ENCODE data around the gene SLC6A3. TPM values are rescaled to one million over a fixed set of nuclear protein-coding genes. Genes with fewer than 3 reads are reported as not detected.

SLC6A3 gene
- total and polyA plus RNA-seq, 5 donors from 2014 or later, result 0.27 TPM; not detected in 4

DNA sequence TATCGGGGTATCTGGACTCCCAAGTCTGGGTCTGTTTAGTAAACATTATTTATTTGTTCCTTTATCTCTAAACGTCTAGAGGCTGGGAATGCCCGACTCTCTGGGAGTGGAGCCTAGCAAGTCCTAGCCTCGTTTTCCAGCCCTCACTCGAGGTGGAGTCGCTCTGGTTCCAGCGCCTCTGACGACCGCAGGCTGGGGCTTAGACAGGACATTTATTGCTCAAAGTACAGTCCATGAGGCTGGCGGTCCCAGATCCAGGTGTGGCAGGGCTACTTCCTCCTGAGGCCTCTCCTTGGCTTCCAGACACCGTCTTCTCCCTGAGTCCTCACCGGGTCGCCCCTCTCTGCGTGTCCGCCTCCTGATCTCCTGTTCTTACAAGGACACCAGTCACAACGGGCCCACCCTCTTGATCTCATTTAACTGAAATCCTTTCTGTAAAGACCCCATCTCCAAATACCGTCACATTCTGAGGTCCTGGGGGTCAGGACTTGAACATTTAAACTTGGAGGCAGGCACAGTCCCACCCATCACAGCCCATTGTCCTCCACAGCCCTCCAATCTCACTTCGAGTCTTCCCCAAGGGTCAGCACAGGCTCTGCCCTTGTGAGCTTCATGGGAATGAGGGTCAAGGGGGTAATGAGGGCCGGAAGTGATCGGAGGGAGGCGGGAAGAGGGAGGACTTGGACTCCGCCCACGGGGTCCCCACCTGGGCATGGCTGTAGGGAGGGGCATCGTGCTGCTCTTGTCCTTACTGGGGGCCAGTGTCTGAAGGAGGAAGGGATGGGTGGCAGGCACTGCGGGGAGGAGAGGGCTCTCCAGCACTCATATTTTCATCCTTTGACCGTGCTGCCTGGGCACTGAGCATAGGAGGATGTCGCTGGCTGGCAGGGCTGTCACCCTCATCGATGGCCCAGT, 88.1 kb downstream of the SLC6A3 start:
- Mint-ChIP-seq H3K4me3 (no peak overlapping the region), H3K27ac (no peak overlapping the region), H3K36me3 (no peaks in the 10 kb centered on the region), H3K4me1 (peaks cover 0 to 4% (median 0%) of the 10 kb centered on the region in 4 donors), H3K9me3 (no peaks in the 10 kb centered on the region), H3K27me3 (peaks cover 10% of the 10 kb centered on the region)
- ATAC-seq (ENCODE audit: low read depth in 2 of 2) (no peak), DNase-seq (no peak)
- Histone ChIP-seq H3K27me3 (ENCODE audit: control insufficient read depth, insufficient read depth, low read length) (peaks cover 2% of the 10 kb centered on the region), H3K4me1 (ENCODE audit: control insufficient read depth, insufficient read depth, low read length, poor library complexity, severe bottlenecking) (no peaks in the 10 kb centered on the region), H3K4me3 (ENCODE audit: low read depth, low read length) (no peak overlapping the region), H3K36me3 (ENCODE audit: control insufficient read depth, insufficient read depth, low read length) (no peaks in the 10 kb centered on the region), H3K9me3 (ENCODE audit: control insufficient read depth in 2 of 2, low read length in 2 of 2) (no peaks in the 10 kb centered on the region), H3K27ac (ENCODE audit: insufficient read depth, low read length, poor library complexity, severe bottlenecking) (no peak overlapping the region)

DNA sequence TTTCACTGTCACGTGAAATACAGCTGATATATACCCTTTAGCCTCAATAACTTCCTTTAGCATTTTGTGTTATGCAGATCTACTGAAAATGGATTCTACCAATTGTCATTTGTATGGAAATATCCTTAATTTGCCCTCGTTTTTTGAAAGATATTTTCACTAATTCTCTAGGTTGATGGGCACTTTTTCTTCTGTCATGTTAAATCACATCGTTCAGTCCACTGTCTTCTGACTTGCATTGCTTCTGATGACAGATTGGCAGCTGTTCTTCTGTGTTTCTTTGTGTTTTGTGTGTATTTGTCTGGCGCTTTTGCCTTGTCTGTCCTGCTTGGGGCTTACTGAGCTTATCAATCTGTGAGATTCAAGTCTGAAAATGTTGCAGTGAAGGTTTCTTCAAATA, 90.7 kb downstream of the SLC6A3 start:
- Mint-ChIP-seq H3K36me3 (no peaks in the 10 kb centered on the region), H3K27ac (no peak overlapping the region), H3K9me3 (no peaks in the 10 kb centered on the region), H3K4me3 (peak overlapping the region in 1 of 4 donors; percentile 45), H3K4me1 (peaks cover 0 to 4% (median 0%) of the 10 kb centered on the region in 4 donors), H3K27me3 (peaks cover 4% of the 10 kb centered on the region)
- Histone ChIP-seq H3K27ac (ENCODE audit: insufficient read depth, low read length, poor library complexity, severe bottlenecking) (no peak overlapping the region), H3K27me3 (ENCODE audit: control insufficient read depth, insufficient read depth, low read length) (peaks cover 2% of the 10 kb centered on the region), H3K9me3 (ENCODE audit: control insufficient read depth in 2 of 2, low read length in 2 of 2) (no peaks in the 10 kb centered on the region), H3K4me1 (ENCODE audit: control insufficient read depth, insufficient read depth, low read length, poor library complexity, severe bottlenecking) (no peaks in the 10 kb centered on the region), H3K4me3 (ENCODE audit: low read depth, low read length) (no peak overlapping the region), H3K36me3 (ENCODE audit: control insufficient read depth, insufficient read depth, low read length) (no peaks in the 10 kb centered on the region)
- ATAC-seq (ENCODE audit: low read depth in 2 of 2), result no peak
- DNase-seq, result no peak

DNA sequence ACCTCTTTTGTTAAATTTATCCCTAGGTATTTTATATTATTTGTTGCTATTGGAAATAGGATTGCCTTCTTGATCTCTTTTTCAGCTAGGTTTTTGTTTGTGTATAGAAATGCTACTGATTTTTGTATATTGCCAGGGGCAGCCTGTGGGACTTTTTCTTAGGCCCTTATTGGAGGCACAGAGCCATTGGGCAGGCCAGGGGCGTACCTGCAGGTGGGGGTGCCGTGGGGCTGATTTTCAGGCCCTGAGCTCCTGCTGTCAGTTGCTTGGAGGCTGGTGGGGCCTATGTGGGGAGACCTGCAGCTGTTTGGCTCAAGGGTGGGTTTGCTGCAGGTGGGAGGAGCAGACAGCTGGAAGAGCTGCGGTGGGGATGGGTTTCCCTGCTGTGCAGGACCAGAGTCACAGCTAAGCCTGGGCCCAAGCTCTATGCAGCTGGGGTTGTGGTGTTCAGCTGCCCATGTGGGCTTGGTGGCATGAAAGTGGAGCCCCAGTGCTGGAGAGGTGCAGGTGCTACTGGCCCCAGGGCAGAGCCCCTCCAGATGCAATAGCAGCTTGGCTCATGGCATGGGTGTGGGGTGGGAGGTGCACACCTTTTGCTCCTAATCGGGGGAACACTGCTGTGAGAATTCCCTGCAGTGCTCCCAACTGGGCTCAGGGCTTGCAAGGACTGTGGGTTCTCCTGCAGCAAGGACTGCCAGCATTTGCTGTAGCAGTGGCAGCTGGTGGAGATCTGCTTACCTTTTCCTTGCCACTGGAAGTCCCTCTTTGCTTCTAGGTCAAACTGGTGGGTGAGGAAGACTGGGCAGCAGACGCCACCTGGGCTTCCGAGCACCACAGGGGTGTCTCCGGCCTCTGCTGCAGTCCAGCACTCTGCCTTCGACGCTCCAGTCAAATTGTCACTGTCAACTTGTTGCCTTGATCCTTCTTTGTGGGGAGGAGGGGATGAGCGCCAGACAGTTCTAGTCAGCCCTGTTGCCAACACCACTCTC, 92.7 kb downstream of the SLC6A3 start:
- Mint-ChIP-seq H3K4me1 (peaks cover 0 to 4% (median under 1%) of the 10 kb centered on the region in 4 donors), H3K9me3 (no peaks in the 10 kb centered on the region), H3K27me3 (peaks cover 4% of the 10 kb centered on the region), H3K27ac (no peak overlapping the region), H3K4me3 (no peak overlapping the region), H3K36me3 (no peaks in the 10 kb centered on the region)
- peaks cover 2% of the 10 kb centered on the region for H3K27me3 ChIP-seq (ENCODE audit: control insufficient read depth, insufficient read depth, low read length)
- no peaks in the 10 kb centered on the region for H3K9me3 ChIP-seq (ENCODE audit: control insufficient read depth in 2 of 2, low read length in 2 of 2)
- DNase-seq (no peak), ATAC-seq (ENCODE audit: low read depth in 2 of 2) (no peak)
- no peaks in the 10 kb centered on the region for H3K4me1 ChIP-seq (ENCODE audit: control insufficient read depth, insufficient read depth, low read length, poor library complexity, severe bottlenecking)
- no peak overlapping the region for H3K27ac ChIP-seq (ENCODE audit: insufficient read depth, low read length, poor library complexity, severe bottlenecking)
- H3K4me3 ChIP-seq (ENCODE audit: low read depth, low read length), result no peak overlapping the region
- no peaks in the 10 kb centered on the region for H3K36me3 ChIP-seq (ENCODE audit: control insufficient read depth, insufficient read depth, low read length)

DNA sequence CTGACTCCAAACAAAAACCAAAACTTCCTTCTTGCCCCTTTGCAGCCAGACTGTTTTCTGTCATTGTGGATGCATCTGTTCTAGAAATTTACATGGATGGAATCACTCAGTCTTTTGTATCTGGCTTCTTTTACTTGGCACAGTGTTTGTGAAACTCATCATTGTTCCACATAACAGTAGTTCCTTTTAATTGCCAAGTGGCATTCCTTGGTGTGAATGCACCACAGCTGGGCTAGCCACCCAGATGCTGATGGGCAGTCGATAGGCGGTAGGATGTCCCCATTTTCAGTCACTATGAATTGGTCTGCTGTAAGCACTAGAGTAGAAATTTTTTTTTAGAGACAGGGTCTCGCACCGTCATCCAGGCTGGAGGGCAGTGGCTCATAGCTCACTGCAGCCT, 94.1 kb downstream of the SLC6A3 start:
- peaks cover 4% of the 10 kb centered on the region for H3K27me3 Mint-ChIP-seq
- H3K36me3 Mint-ChIP-seq, result no peaks in the 10 kb centered on the region
- H3K4me3 Mint-ChIP-seq, result no peak overlapping the region
- H3K9me3 ChIP-seq (ENCODE audit: control insufficient read depth in 2 of 2, low read length in 2 of 2), result no peaks in the 10 kb centered on the region
- DNase-seq (no peak), ATAC-seq (ENCODE audit: low read depth in 2 of 2) (no peak)
- H3K4me1 Mint-ChIP-seq, result peaks cover 2 to 9% (median 5%) of the 10 kb centered on the region in 4 donors
- H3K27me3 ChIP-seq (ENCODE audit: control insufficient read depth, insufficient read depth, low read length), result peaks cover 2% of the 10 kb centered on the region
- no peak overlapping the region for H3K4me3 ChIP-seq (ENCODE audit: low read depth, low read length)
- no peak overlapping the region for H3K27ac Mint-ChIP-seq
- no peak overlapping the region for H3K27ac ChIP-seq (ENCODE audit: insufficient read depth, low read length, poor library complexity, severe bottlenecking)
- no peaks in the 10 kb centered on the region for H3K9me3 Mint-ChIP-seq
- no peaks in the 10 kb centered on the region for H3K36me3 ChIP-seq (ENCODE audit: control insufficient read depth, insufficient read depth, low read length)
- no peaks in the 10 kb centered on the region for H3K4me1 ChIP-seq (ENCODE audit: control insufficient read depth, insufficient read depth, low read length, poor library complexity, severe bottlenecking)

DNA sequence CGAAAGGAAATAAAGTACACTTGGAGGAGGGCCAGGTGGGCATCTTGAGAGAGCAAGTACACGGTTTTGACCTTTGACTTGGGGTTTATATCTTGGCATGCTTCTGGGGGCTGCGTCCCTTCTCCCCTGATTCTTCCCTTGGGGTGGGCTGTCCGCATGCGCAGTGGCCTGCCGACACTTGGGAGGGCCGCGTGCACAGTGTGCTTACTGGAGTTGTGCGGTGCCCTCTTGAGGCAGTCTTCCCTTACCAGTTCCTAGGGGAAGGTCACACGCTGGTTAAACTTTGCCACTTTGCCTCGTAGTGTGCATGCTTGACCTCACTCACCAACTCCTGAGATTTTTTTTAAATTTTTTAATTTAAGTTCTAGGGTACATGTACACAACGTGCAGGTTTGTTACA, 96.0 kb downstream of the SLC6A3 start:
- no peaks in the 10 kb centered on the region for H3K36me3 ChIP-seq (ENCODE audit: control insufficient read depth, insufficient read depth, low read length)
- H3K27ac ChIP-seq (ENCODE audit: insufficient read depth, low read length, poor library complexity, severe bottlenecking), result no peak overlapping the region
- no peak for DNase-seq
- Mint-ChIP-seq H3K4me3 (peak overlapping the region in 1 of 4 donors; percentile 77), H3K27me3 (peaks cover 4% of the 10 kb centered on the region), H3K27ac (no peak overlapping the region), H3K36me3 (no peaks in the 10 kb centered on the region), H3K4me1 (peaks cover 0 to 16% (median 7%) of the 10 kb centered on the region in 4 donors), H3K9me3 (no peaks in the 10 kb centered on the region)
- no peaks in the 10 kb centered on the region for H3K27me3 ChIP-seq (ENCODE audit: control insufficient read depth, insufficient read depth, low read length)
- H3K4me1 ChIP-seq (ENCODE audit: control insufficient read depth, insufficient read depth, low read length, poor library complexity, severe bottlenecking), result peaks cover 10% of the 10 kb centered on the region
- no peak overlapping the region for H3K4me3 ChIP-seq (ENCODE audit: low read depth, low read length)
- ATAC-seq (ENCODE audit: low read depth in 2 of 2), result no peak
- no peaks in the 10 kb centered on the region for H3K9me3 ChIP-seq (ENCODE audit: control insufficient read depth in 2 of 2, low read length in 2 of 2)

DNA sequence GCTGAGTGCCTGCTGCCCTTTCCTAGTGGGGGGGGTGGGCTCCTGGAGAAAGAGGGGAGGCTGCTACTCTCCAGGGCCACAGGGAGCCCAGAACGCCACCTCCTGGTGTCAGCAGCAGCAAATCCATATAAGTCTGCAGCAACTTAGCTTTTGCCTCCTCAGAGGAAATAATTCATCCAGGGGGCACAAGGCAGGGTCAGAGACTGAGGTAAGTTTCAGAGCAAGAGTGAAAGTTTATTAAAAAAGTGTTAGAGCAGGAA, 96.3 kb downstream of the SLC6A3 start:
- Histone ChIP-seq H3K4me1 (ENCODE audit: control insufficient read depth, insufficient read depth, low read length, poor library complexity, severe bottlenecking) (peaks cover 13% of the 10 kb centered on the region), H3K27me3 (ENCODE audit: control insufficient read depth, insufficient read depth, low read length) (no peaks in the 10 kb centered on the region), H3K36me3 (ENCODE audit: control insufficient read depth, insufficient read depth, low read length) (no peaks in the 10 kb centered on the region), H3K27ac (ENCODE audit: insufficient read depth, low read length, poor library complexity, severe bottlenecking) (no peak overlapping the region), H3K4me3 (ENCODE audit: low read depth, low read length) (no peak overlapping the region), H3K9me3 (ENCODE audit: control insufficient read depth in 2 of 2, low read length in 2 of 2) (no peaks in the 10 kb centered on the region)
- DNase-seq (no peak), ATAC-seq (ENCODE audit: low read depth in 2 of 2) (no peak)
- no peaks in the 10 kb centered on the region for H3K9me3 Mint-ChIP-seq
- peaks cover 4% of the 10 kb centered on the region for H3K27me3 Mint-ChIP-seq
- H3K27ac Mint-ChIP-seq, result no peak overlapping the region
- H3K4me1 Mint-ChIP-seq, result peaks cover 0 to 19% (median 10%) of the 10 kb centered on the region in 4 donors
- no peaks in the 10 kb centered on the region for H3K36me3 Mint-ChIP-seq
- H3K4me3 Mint-ChIP-seq, result peak overlapping the region in 2 of 4 donors; percentile 21 to 77

DNA sequence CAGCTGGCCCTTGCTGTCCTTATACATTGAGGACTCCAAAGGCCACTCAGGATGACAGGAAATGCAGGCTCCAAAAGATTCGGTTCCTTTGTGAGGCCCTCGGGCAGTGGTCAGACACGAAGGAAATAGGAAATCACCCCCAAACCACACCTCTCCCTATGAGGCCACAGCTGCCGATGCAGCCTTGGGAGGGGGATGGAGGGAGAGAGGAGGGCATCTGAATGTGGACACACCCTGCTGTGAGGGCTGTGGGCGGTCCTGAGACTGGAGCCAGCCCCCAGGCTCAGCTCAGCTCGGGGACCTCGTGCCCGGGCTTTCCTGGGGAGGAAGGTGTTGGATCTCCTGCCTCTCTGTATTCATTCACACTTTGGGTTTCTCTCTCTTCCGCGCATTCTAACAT, 97.7 kb downstream of the SLC6A3 start:
- Mint-ChIP-seq H3K9me3 (no peaks in the 10 kb centered on the region), H3K4me3 (peak overlapping the region in 3 of 4 donors; percentile 29 to 90 (median 68)), H3K27me3 (peaks cover 4% of the 10 kb centered on the region), H3K4me1 (peaks cover 0 to 28% (median 19%) of the 10 kb centered on the region in 4 donors), H3K27ac (peak overlapping the region in 2 of 3 donors; percentile 46 to 89), H3K36me3 (peaks cover 4% of the 10 kb centered on the region)
- Histone ChIP-seq H3K4me1 (ENCODE audit: control insufficient read depth, insufficient read depth, low read length, poor library complexity, severe bottlenecking) (peaks cover 26% of the 10 kb centered on the region), H3K27me3 (ENCODE audit: control insufficient read depth, insufficient read depth, low read length) (no peaks in the 10 kb centered on the region), H3K4me3 (ENCODE audit: low read depth, low read length) (no peak overlapping the region), H3K27ac (ENCODE audit: insufficient read depth, low read length, poor library complexity, severe bottlenecking) (no peak overlapping the region), H3K36me3 (ENCODE audit: control insufficient read depth, insufficient read depth, low read length) (peaks cover 1% of the 10 kb centered on the region), H3K9me3 (ENCODE audit: control insufficient read depth in 2 of 2, low read length in 2 of 2) (no peaks in the 10 kb centered on the region)
- ATAC-seq (ENCODE audit: low read depth in 2 of 2) (no peak), DNase-seq (no peak)

All from CD4-positive, CD25-positive, alpha-beta regulatory T cell (primary cell).